HG02852 (cell line): ENCODE data around the gene KRT32.
"Not testable (repeated sequence)": the region's sequence is repeated elsewhere in the genome, so short reads cannot be mapped to it uniquely, and the experiment has no call there.

Experiments used
- ATAC-seq: cut with Tn5 transposase; IDR thresholded peaks from one replicate; pipeline ENCODE4 v1.9.1; 2021; ENCODE audit warnings: mild to moderate bottlenecking, moderate library complexity; ENCODE audit not compliant: unreplicated experiment

Gene KRT32

DNA sequence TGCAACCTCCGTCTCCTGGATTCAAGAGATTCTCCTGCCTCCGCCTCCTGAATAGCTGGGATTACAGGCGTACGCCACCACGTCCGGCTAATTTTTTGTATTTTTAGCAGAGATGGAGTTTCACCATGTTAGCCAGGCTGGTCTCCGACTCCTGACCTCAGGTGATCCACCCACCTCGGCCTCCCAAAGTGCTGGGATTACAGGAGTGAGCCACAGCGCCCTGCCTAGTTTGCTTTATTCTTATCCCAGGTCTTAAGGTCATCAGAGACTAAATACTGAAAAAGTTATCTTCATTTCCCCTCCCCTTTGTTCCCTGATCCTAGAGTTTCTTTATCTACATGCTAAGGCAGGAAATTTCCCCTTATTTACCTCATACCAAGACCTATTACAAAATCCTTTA lies 36.8 kb downstream of the KRT32 start:
- ATAC-seq: not testable (repeated sequence)

DNA sequence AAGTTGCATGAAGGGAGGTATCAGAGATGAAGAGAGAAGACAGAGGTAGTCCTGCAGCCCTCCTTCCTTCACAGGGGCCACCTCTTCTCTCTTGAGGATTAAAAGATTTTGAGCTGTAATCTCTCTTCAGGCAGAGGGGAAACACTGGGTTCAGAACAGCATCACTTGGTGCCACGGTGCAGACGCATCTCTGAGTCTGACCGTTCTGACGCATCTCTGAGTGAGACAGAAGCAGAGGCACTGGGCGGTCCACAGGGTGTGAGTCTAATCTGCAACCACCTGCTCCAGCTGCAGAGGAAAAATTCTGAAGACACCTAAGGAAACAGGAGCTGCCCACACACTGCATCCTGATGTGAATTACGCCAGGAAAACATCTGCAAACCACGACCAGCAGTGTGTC lies 37.5 kb downstream of the KRT32 start:
- ATAC-seq: no peak

DNA sequence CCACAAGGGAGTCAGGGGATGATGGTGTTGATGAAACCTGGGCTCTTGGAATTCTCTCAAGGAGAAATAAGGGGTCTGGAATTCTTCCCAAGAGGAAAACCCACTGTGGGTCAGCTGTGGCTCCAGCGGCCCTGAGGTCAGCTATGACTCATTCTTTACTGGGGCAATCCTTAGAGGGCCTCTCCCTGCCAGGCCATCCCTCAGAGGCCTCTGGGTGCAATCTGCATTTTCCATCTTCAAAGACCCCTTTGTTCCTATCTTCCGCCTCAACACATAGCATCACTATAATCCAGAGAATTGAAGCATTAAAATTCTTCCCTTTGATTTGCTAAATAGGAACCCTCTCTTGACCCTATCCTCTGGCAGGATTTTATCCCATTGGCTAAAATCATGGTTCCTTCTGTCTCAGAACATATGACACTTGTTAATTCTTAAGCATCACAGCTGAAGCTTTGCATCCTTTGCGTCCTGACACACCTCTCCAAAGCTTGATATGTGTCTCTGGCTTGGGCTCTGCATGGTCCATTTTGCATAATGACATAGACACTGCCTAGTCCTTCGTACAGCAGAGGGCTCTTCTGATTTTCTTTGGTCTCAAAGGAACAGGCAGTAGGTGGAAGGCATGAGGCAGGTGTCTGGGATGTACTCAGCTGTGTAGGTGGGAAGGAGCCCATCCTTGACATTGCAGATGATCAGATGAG lies 38.4 kb downstream of the KRT32 start:
- ATAC-seq: no peak

DNA sequence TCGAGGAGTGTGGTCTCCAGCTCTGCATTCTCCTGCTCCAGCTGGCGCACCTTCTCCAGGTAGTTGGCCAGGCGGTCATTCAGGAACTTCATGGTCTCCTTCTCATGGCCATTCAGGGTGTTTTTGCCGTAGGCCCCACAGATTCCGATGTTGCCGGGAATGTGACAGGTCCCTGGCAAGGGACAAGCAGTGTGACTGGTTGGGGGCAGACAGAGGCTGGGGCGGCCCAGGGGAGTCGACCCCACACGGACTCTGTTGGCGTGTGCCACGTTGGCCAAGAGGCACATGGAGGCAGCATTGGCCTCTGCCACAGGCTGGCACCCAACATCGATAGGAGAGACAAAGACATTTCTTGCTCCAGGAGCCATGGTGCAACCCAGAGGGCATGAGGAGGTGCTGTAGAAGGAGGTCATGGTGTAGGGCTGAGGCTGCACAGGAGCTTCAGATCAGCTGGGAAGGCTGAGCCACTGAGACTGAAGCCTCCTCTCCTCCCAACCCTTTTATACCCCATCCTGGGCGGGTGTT lies 43.0 kb downstream of the KRT32 start, which contains the start of gene KRT37:
Gene KRT37, minus strand, starts transcription at position 475 of the 525 bp plus-strand sequence. Its CDS starts 62 bp downstream, at position 413.
- ATAC-seq: no peak

DNA sequence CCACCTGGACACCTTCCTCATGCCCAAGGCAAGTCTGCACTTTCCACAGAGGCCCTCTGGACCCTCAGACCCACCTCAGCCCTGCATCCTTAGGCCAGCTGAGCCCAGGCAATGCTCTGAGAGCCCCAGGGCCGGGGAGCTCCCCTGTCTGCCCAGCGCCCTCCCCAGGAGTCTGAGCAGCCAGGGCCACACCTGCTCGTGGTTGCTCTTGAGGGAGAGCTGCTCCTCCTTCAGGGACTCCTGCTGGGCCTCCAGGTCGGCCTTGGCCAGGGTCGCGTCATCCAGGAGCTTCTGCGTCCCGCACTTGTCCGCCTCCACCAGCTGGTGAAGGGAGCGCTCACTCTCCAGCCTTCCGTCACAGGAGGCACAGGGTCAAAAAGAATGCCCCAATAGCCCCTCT lies 44.6 kb downstream of the KRT32 start:
- not testable (repeated sequence) for ATAC-seq

DNA sequence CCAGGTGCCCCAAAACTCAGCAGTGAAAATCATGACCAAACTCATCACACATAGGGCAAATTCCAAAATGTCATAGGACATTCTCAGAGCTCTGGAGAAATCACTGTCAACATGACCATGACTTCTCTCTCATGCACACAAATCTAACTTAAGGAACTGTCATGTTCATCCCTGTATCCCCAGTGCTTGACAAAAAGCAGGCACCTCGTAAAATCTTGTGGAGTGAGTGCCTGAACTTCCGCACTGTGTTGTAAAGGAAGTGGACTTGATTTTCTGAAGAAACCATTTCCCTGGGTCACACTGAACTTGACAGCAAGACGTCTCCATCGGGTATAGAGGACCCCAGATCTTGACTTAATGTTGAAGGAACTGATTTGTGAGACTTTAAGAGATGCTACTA lies 45.6 kb downstream of the KRT32 start:
- no peak for ATAC-seq

DNA sequence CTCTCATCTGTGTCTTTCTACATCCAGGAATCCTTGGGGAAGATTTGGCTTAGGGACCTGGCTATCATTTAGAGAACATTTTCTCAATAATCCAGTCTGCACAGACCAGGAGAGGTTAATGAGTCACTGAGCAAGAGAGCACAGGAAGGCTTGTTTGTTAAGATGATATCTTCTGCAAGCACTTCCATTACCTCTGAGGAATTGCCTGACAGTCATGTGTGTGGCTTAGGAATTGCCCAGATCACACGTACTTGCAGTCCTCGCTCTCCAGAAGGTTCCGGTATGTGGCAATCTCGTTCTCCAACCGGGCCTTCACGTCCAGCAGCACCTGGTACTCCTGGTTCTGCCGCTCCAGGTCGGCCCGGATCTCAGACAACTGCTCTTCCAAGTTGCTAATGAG lies 46.1 kb downstream of the KRT32 start:
- ATAC-seq: no peak

DNA sequence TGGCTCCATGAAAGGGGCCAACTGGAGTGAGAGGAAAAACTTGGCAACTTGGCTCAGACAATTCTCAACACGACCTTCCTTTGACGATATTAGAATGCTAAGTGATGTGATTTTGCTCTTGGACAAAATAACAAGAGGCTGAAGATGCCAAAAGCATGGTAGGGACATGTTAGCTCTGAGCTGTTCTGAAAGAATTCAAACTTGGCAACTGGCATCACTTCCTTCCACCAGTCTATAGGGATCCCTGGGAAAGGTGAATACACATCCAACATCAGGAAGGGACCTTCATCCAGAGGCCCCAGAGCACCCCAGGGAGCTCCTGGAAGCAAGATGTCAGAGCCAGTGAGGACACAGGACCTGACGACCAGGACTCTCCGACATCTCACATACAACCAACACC lies 47.1 kb downstream of the KRT32 start:
- ATAC-seq: no peak

DNA sequence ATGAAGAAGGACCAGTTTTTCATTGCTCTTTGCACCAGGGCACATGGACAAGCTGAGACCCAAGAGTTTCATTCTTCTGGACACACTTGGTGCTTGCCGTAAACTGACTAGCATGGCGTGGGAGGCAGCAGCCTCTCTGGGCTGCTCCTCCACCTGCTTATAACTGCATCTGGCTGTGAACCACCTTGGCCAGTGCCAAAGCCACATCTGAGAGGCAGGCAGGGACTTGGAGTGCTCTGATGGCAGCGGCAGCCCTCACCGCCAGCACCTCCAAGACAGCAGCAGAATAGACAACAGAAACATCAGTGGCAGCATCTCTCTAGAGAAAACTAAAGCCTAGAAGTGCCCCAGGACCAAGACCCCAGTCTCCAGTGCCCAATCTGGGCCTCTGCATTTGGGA lies 47.5 kb downstream of the KRT32 start:
- no peak for ATAC-seq

DNA sequence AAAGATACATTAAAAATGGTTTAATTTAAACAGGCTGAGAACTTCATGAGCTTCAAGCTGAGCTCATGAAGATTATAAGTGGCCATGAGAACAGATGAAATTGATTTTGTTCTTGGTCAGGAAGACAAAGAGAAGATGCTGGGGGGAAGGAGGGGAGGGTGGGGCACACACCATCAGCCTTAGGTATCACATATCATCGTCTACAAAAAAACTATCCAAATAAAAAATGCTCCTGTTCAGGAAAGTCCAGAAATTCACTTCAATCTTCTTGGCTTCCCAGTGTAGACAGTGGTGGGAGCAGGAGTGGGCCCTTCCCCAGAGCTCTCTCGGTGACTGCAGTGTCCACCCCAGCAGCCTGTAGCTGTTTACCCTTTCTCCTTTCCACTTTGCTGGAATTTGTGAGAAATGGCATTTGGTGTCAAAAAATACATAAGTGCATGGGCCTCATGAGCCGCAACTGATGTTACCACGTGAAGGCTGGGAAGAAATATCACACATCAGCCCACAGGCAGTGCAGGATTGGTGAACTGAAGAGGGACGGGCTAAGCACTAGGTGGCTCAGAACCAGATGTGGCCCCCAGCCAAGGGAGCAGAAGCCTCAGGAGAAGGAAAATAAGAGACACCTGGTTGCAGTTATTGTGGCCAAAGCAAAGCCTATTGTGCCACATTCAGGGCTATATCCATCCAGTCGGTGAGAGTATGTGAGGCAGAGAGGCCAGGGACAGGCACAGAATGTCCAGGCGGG lies 48.9 kb downstream of the KRT32 start:
- ATAC-seq: no peak

DNA sequence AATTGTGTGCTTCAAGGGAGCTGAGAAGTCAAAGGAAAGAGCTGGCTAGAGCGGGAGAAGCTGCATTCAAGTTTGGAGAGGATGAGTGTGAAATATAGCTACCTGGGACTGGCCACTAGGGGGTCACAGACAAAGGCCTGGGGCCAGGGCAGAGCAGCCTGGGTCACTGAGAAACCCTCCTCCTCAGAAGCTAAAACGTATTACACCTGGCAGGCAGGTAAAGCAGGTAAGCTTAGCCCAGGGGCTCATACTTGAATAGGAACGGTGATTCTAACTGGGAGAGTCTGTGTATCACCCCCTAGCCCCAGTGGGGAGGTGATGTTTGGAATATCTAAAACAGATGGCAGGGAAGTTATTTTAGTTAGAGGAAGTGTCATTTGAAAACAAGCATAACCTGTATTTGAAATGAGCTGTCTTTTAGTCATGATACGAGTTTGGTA lies 49.6 kb downstream of the KRT32 start:
- no peak for ATAC-seq

DNA sequence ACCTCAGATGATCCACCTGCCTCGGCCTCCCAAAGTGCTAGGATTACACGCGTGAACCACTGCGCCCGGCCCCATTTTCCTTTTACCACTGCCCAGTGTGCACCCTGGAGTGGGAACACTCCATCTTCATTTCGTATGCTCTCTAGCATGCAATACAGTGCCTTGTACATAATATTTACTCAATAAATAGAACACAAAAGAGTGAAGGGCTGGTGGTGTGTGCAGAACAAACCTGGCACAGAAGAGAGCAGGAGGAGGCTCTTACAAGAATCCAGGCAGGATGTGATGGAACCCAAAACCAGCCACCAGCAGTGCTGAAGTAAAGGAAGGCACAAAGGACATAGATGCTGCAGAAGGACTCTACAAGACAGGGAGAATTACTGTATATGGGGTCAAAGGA lies 50.1 kb downstream of the KRT32 start:
- ATAC-seq: no peak

DNA sequence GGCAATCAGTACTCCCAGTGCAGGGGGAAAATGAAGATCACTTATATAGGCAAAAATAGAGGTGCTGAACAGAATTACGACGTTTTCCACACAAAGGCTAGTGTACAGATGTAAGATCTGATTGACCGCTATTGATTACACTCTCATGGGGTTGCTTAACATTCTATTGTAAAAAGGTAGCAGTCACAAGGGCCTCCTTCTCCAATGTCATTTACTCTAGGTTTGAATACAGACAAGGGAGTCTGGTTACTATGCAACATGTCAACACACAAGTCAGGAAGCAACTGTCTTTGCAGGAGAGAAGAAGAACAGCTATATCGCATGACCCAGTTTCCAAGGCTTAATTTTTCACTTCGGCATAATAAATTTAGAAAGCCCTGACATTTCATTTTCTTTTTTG lies 50.7 kb downstream of the KRT32 start:
- no peak for ATAC-seq

DNA sequence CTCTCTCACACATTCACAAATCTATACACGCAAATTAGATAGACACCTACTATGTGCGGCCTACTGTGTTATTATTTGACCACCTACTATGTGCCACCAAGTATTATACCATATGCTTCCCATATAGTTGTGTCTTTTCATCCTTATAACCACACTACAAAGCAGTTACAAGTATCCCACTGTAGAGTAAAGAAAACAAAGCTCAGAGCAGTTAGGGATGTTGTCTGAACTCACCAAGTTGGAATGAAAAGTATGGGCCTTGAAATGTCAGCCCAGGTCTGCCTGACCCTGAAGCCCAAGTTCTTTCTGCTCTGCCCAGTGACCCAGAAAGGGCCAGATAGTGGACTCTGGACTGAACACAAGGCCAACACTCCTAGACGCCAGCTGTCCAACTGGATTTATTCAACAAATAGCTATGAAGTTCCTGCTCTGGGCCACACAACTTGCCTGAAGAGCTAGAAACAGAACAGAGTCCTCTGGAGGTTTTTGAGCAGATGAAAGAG lies 51.3 kb downstream of the KRT32 start:
- no peak for ATAC-seq

DNA sequence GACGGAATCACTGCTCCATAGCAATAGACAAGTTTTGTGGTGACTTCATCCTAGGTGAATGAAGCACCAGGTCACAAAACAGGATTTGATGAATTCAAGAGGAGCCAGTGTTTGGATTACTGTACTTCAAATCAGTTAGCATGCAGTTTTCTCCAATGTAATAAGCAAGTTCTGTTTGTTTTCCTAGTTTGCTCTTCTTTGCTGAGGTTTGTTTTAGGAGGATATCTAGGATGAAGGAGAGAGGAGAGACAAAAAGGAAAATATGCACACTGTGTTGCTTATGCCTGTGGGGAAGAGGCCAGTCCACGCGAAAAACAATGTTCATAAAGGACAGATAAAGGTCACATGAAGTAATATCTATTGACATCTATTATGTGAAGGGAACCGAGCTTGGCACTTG lies 51.8 kb downstream of the KRT32 start:
- ATAC-seq: no peak

DNA sequence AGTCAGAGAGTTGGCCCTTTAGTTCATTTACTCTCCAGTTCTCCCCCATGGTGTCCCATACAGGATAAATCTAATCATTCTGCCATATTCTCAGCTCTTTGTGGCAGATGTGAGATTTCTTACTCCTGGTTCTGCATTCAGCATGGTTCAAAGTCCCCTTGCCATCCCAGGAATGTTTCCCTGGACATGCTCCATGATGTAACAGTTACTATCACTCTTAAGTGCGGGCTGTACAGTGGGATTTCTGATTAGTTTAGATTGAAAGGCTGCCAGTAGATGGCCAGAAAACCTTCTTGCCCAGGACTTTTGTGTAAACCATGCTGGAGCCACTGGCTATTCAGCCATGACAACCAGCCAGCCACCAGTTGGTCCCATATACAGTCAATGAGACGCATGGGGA lies 53.2 kb downstream of the KRT32 start:
- ATAC-seq: no peak

DNA sequence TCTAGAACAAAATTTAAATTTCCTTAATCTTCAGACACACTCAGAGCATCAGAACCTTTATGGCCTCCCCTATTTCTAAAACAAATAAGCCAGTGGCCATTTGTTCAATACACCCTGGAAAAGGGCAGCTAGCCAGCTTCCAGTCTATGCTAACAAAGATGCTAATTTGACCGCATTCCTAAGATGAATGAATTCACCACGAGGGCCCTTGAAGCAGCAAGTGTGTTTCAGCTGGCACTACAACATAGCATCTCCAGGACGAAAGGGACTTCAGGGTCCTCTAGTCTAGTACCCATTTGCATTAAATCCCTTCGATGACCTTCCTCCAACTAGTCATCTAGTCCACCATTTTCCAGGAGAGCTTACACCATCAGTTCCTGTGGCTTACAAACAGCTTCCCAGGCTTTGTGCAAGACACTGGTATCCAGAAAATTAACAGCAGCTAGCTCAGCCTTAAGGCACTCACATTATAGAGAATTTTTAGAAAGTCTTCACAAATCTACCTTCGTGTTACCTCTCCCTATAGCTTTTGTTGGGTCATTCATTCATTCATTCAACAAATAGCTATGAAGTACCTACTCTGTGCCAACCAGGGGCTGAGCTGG lies 53.7 kb downstream of the KRT32 start:
- no peak for ATAC-seq

DNA sequence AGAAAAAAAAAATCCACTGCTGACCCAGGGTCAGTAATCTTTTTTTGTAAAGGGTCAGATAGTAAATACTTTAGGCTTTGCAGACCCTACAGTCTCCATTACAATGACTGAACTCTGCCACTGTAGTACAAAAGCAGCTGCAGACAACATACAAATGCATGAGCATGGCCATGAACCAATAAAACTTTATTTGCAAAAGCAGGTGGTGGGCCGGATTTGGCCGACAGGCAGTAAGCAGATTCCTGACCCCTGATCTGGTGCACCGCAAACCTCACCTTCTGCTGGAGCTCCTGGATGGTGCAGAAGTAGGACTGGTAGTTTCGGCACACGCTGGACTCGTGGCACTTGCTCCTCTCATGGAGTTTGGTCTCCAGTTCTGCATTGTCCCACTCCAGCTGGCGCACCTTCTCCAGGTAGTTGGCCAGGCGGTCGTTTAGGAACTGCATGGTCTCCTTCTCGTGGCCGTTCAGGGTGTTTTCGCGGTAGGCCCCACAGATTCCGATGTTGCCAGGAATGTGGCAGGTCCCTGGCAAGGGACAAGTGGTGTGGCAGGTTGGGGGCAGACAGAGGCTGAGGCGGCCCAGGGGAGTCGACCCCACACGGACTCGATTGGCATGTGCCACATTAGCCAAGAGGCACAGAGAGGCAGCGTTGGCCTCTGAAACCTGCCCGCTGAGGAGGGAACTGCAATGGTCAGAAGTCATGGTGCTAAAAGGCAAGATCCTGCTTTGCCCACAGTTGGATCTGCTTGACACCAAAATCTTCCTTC lies 55.9 kb downstream of the KRT32 start:
- ATAC-seq: no peak
